AG04450 (cell line): ENCODE data around the gene DPYSL4. TPM values are rescaled to one million over a fixed set of nuclear protein-coding genes. Genes with fewer than 3 reads are reported as not detected.

ENCODE experiments used
- CTCF ChIA-PET: fragments of 300-600, 350-600 bp; formaldehyde crosslinking; extraction: SDS; loops from one replicate; lab custom pipeline; 2022; ENCODE audit warnings: antibody characterized with exemption, inconsistent platforms; lab: Charles Lee
- POLR2A ChIA-PET: fragments of 350-600 bp; formaldehyde crosslinking; extraction: SDS; loops from one replicate; lab custom pipeline; 2021; ENCODE audit warnings: antibody characterized with exemption, inconsistent platforms; lab: Yijun Ruan, JAX
- DNase-seq: peaks from one replicate; pipeline ENCODE4 v3.0.0-alpha.2; 2011; ENCODE audit warnings: low read depth, low spot score
- H3K27ac ChIP-seq: one replicate; pipeline ENCODE4 v1.5.1; 2012; ENCODE audit warnings: low read depth, low read length, control low read depth
- H3K27me3 ChIP-seq: one replicate; pipeline ENCODE4 v1.6.0; 2012; ENCODE audit warnings: low read length; ENCODE audit not compliant: control insufficient read depth, insufficient read depth
- H3K4me3 ChIP-seq: 2 replicates; pipeline ENCODE4 v1.5.1; 2011; ENCODE audit warnings: mild to moderate bottlenecking, low read depth, low read length, control low read depth
- H3K9me3 ChIP-seq: 2 replicates; pipeline ENCODE4 v1.5.1; 2012; ENCODE audit warnings: low read length; ENCODE audit not compliant: control insufficient read depth, insufficient read depth
- CTCF ChIP-seq: IDR thresholded peaks from 2 replicates; pipeline ENCODE4 v1.5.1; 2011; ENCODE audit warnings: low read depth, low read length, control low read depth, inconsistent platforms
- polyA plus RNA-seq: library from polyadenylated mRNA; depleted of rRNA; stranded (reverse); fragments of >200 nt; gene quantifications from 2 replicates; pipeline ENCODE4 v1.2.3, GENCODE V29; 2011

Gene DPYSL4
- polyA plus RNA-seq, 1 experiment, result 9.0 TPM

- ChIA-PET POLR2A (no interaction called here), CTCF (interaction anchor here (0.6 kb wide), 1 partner anchor 161 kb away, joined by 3 read pairs; no protein-coding TSS in a partner anchor)
- H3K27ac ChIP-seq, result no peak overlapping the region
- H3K27me3 ChIP-seq, result no peaks in the 10 kb centered on the region
- no peak for TF ChIP-seq CTCF
- no peak for DNase-seq
- no peak overlapping the region for H3K4me3 ChIP-seq
- no peaks in the 10 kb centered on the region; the same call in 1 of the 2 replicates for H3K9me3 ChIP-seq
These were observed 8.0 kb downstream of the DPYSL4 start for GRCh38 chr10:132194726-132195125.

GRCh38 chr10:132195366-132196075 lies 8.8 kb downstream of the DPYSL4 start:
- Histone ChIP-seq H3K27me3 (no peaks in the 10 kb centered on the region), H3K27ac (no peak overlapping the region), H3K4me3 (no peak overlapping the region), H3K9me3 (no peaks in the 10 kb centered on the region)
- CTCF ChIA-PET, result no interaction called here
- no peak for DNase-seq
- TF ChIP-seq CTCF, result no peak
- POLR2A ChIA-PET, result no interaction called here

GRCh38 chr10:132196178-132197113 lies 9.7 kb downstream of the DPYSL4 start:
- ChIA-PET CTCF (no interaction called here), POLR2A (no interaction called here)
- Histone ChIP-seq H3K27ac (no peak overlapping the region), H3K4me3 (no peak overlapping the region), H3K27me3 (no peaks in the 10 kb centered on the region), H3K9me3 (no peaks in the 10 kb centered on the region; the same call in 1 of the 2 replicates)
- no peak for DNase-seq
- TF ChIP-seq CTCF, result no peak

- CTCF ChIA-PET, result no interaction called here
- H3K27ac ChIP-seq, result no peak overlapping the region
- no peak for DNase-seq
- no peaks in the 10 kb centered on the region for H3K27me3 ChIP-seq
- POLR2A ChIA-PET, result no interaction called here
- TF ChIP-seq CTCF, result no peak
- no peak overlapping the region for H3K4me3 ChIP-seq
- no peaks in the 10 kb centered on the region; the same call in 1 of the 2 replicates for H3K9me3 ChIP-seq
These were observed 10.7 kb downstream of the DPYSL4 start for GRCh38 chr10:132197271-132198067.
